ENCODE results near the gene TMEM269. TPM values are rescaled to one million over a fixed set of nuclear protein-coding genes. Genes with fewer than 3 reads are reported as not detected.

Gene TMEM269
- total RNA-seq, 8 experiments from 2014 or later: 0.10 to 2.3 (median 0.67) TPM

- WGBS, 10 experiments: 92 to 100% (median 96%) methylated on average over 1 to 4 of the region's 4 CpGs; no CpG with 5 or more reads in 4 of the 10 experiments
- no peak for ATAC-seq (replicated peaks in 6 of 8)
- H3K4me3 ChIP-seq: no peak overlapping the region
- H3K4me1 ChIP-seq (replicated peaks in 1 of 2): peaks cover 15 to 16% of the 10 kb centered on the region in 2 donors
- in situ Hi-C loops (cut with MboI; ENCODE audit: low pct_unique_long_range_greater_than_20kb in 2 of 9, low sequenced_read_pairs in 9 of 9, unreplicated experiment in 9 of 9): loop anchor here in 2 of 9 experiments (25.0 kb wide), 2 partner anchors 154 to 404 kb away; partner anchors contain the start of gene FOXJ3 (in 1 of the 2)
- H3K27ac ChIP-seq: no peak overlapping the region
Measured at GRCh38 chr1:42741706-42742105, 43.1 kb upstream of the TMEM269 start.

GRCh38 chr1:42742141-42742540 is 42.6 kb upstream of the TMEM269 start:
- ATAC-seq (replicated peaks in 6 of 8): no peak
- Histone ChIP-seq H3K4me3 (no peak overlapping the region), H3K4me1 (replicated peaks in 1 of 2) (peaks cover 16 to 17% of the 10 kb centered on the region in 2 donors), H3K27ac (no peak overlapping the region)
- WGBS, 10 experiments: 65 to 100% (median 88%) methylated on average over 1 to 7 of the region's 8 CpGs; no CpG with 5 or more reads in 3 of the 10 experiments
- in situ Hi-C loops (cut with MboI; ENCODE audit: low pct_unique_long_range_greater_than_20kb in 2 of 9, low sequenced_read_pairs in 9 of 9, unreplicated experiment in 9 of 9): loop anchor here in 2 of 9 experiments (25.0 kb wide), 2 partner anchors 155 to 405 kb away; partner anchors contain the start of gene FOXJ3 (in 1 of the 2)

- no peak overlapping the region for H3K4me3 ChIP-seq
- in situ Hi-C loops (cut with MboI; ENCODE audit: low pct_unique_long_range_greater_than_20kb in 2 of 9, low sequenced_read_pairs in 9 of 9, unreplicated experiment in 9 of 9): loop anchor here in 2 of 9 experiments (25.0 kb wide), 2 partner anchors 155 to 405 kb away; partner anchors contain the start of gene FOXJ3 (in 1 of the 2)
- H3K4me1 ChIP-seq (replicated peaks in 1 of 2): peaks cover 16 to 17% of the 10 kb centered on the region in 2 donors
- 60 to 100% (median 93%) methylated on average over 1 to 9 of the region's 9 CpGs; no CpG with 5 or more reads in 2 of the 10 experiments for WGBS, 10 experiments
- peak in 1 of 8 experiments; percentile 19 for ATAC-seq (replicated peaks in 6 of 8)
- no peak overlapping the region for H3K27ac ChIP-seq
Measured at GRCh38 chr1:42742617-42743316, 42.0 kb upstream of the TMEM269 start.

- in situ Hi-C loops (cut with MboI; ENCODE audit: low pct_unique_long_range_greater_than_20kb in 2 of 9, low sequenced_read_pairs in 9 of 9, unreplicated experiment in 9 of 9): loop anchor here in 2 of 9 experiments (25.0 kb wide), 2 partner anchors 156 to 406 kb away; partner anchors contain the start of gene FOXJ3 (in 1 of the 2)
- peak in 3 of 8 experiments; percentile 76 to 78 (median 77) for ATAC-seq (replicated peaks in 6 of 8)
- H3K27ac ChIP-seq: no peak overlapping the region
- H3K4me3 ChIP-seq: no peak overlapping the region
- 57 to 100% (median 80%) methylated on average over 1 to 18 of the region's 21 CpGs; no CpG with 5 or more reads in 1 of the 10 experiments for WGBS, 10 experiments
- H3K4me1 ChIP-seq (replicated peaks in 1 of 2): peaks cover 16 to 17% of the 10 kb centered on the region in 2 donors
Measured at GRCh38 chr1:42743317-42744147, 41.3 kb upstream of the TMEM269 start.

- Histone ChIP-seq H3K4me3 (no peak overlapping the region), H3K4me1 (replicated peaks in 1 of 2) (peaks cover 16 to 17% of the 10 kb centered on the region in 2 donors), H3K27ac (no peak overlapping the region)
- in situ Hi-C loops (cut with MboI; ENCODE audit: low pct_unique_long_range_greater_than_20kb in 2 of 9, low sequenced_read_pairs in 9 of 9, unreplicated experiment in 9 of 9): loop anchor here in 2 of 9 experiments (25.0 kb wide), 2 partner anchors 157 to 407 kb away; partner anchors contain the start of gene FOXJ3 (in 1 of the 2)
- 59 to 98% (median 89%) methylated on average over 1 to 9 of the region's 9 CpGs; no CpG with 5 or more reads in 3 of the 10 experiments for WGBS, 10 experiments
- no peak for ATAC-seq (replicated peaks in 6 of 8)
Measured at GRCh38 chr1:42744148-42744413, 40.7 kb upstream of the TMEM269 start.

GRCh38 chr1:42745851-42746250 is 38.9 kb upstream of the TMEM269 start:
- Histone ChIP-seq H3K27ac (no peak overlapping the region), H3K4me3 (no peak overlapping the region), H3K4me1 (replicated peaks in 1 of 2) (peaks cover 4 to 5% of the 10 kb centered on the region in 2 donors)
- 69 to 100% (median 93%) methylated on average over 1 to 8 of the region's 8 CpGs; no CpG with 5 or more reads in 4 of the 10 experiments for WGBS, 10 experiments
- in situ Hi-C loops (cut with MboI; ENCODE audit: low pct_unique_long_range_greater_than_20kb in 2 of 9, low sequenced_read_pairs in 9 of 9, unreplicated experiment in 9 of 9): loop anchor here in 3 of 9 experiments (5.0 to 25.0 kb wide), 3 partner anchors 159 to 409 kb away; partner anchors contain the start of gene FOXJ3 (in 1 of the 3)
- no peak for ATAC-seq (replicated peaks in 6 of 8)

- Histone ChIP-seq H3K4me3 (no peak overlapping the region), H3K27ac (no peak overlapping the region), H3K4me1 (replicated peaks in 1 of 2) (peaks cover 0 to 2% of the 10 kb centered on the region in 2 donors)
- peak in 5 of 8 experiments; percentile 6 to 24 (median 19) for ATAC-seq (replicated peaks in 6 of 8)
- in situ Hi-C loops (cut with MboI; ENCODE audit: low pct_unique_long_range_greater_than_20kb in 2 of 9, low sequenced_read_pairs in 9 of 9, unreplicated experiment in 9 of 9): loop anchor here in 3 of 9 experiments (5.0 to 25.0 kb wide), 3 partner anchors 159 to 409 kb away; partner anchors contain the start of gene FOXJ3 (in 1 of the 3)
- WGBS, 10 experiments: 90 to 100% (median 99%) methylated on average over 2 to 12 of the region's 12 CpGs; no CpG with 5 or more reads in 2 of the 10 experiments
Measured at GRCh38 chr1:42746436-42747105, 38.2 kb upstream of the TMEM269 start.

- in situ Hi-C loops (cut with MboI; ENCODE audit: low pct_unique_long_range_greater_than_20kb in 2 of 9, low sequenced_read_pairs in 9 of 9, unreplicated experiment in 9 of 9): loop anchor here in 3 of 9 experiments (5.0 to 25.0 kb wide), 3 partner anchors 160 to 410 kb away; partner anchors contain the start of gene FOXJ3 (in 1 of the 3)
- no peak overlapping the region for H3K4me3 ChIP-seq
- 21 to 73% (median 56%) methylated on average over 2 to 9 of the region's 14 CpGs; no CpG with 5 or more reads in 6 of the 10 experiments for WGBS, 10 experiments
- H3K4me1 ChIP-seq (replicated peaks in 1 of 2): peaks cover 0 to 2% of the 10 kb centered on the region in 2 donors
- no peak overlapping the region for H3K27ac ChIP-seq
- peak in 7 of 8 experiments; percentile 22 to 87 (median 79) for ATAC-seq (replicated peaks in 6 of 8)
Measured at GRCh38 chr1:42747125-42747524, 37.7 kb upstream of the TMEM269 start.

GRCh38 chr1:42748021-42748420 is 36.8 kb upstream of the TMEM269 start:
- H3K27ac ChIP-seq: no peak overlapping the region
- in situ Hi-C loops (cut with MboI; ENCODE audit: low pct_unique_long_range_greater_than_20kb in 2 of 9, low sequenced_read_pairs in 9 of 9, unreplicated experiment in 9 of 9): loop anchor here in 3 of 9 experiments (5.0 to 25.0 kb wide), 3 partner anchors 161 to 411 kb away; partner anchors contain the start of gene FOXJ3 (in 1 of the 3)
- no peak overlapping the region for H3K4me3 ChIP-seq
- H3K4me1 ChIP-seq (replicated peaks in 1 of 2): peaks cover 0 to 2% of the 10 kb centered on the region in 2 donors
- ATAC-seq (replicated peaks in 6 of 8): no peak
- WGBS, 10 experiments: 80 to 100% (median 100%) methylated on average over 1 to 4 of the region's 10 CpGs; no CpG with 5 or more reads in 7 of the 10 experiments

GRCh38 chr1:42748461-42749410 is 36.1 kb upstream of the TMEM269 start:
- in situ Hi-C loops (cut with MboI; ENCODE audit: low pct_unique_long_range_greater_than_20kb in 2 of 9, low sequenced_read_pairs in 9 of 9, unreplicated experiment in 9 of 9): loop anchor here in 3 of 9 experiments (5.0 to 25.0 kb wide), 3 partner anchors 161 to 411 kb away; partner anchors contain the start of gene FOXJ3 (in 1 of the 3)

GRCh38 chr1:42750041-42750440 is 34.8 kb upstream of the TMEM269 start:
- WGBS, 10 experiments: 93 to 100% (median 98%) methylated on average over 2 to 9 of the region's 12 CpGs; no CpG with 5 or more reads in 4 of the 10 experiments
- in situ Hi-C loops (cut with MboI; ENCODE audit: low pct_unique_long_range_greater_than_20kb in 2 of 9, low sequenced_read_pairs in 9 of 9, unreplicated experiment in 9 of 9): no loop called here
- H3K4me3 ChIP-seq: no peak overlapping the region
- ATAC-seq (replicated peaks in 6 of 8): no peak
- peaks cover 0 to 2% of the 10 kb centered on the region in 2 donors for H3K4me1 ChIP-seq (replicated peaks in 1 of 2)
- H3K27ac ChIP-seq: no peak overlapping the region

More at GRCh38 chr1:42748461-42749410, 36.1 kb upstream of the TMEM269 start:
- Histone ChIP-seq H3K4me1 (replicated peaks in 1 of 2) (peaks cover 0 to 2% of the 10 kb centered on the region in 2 donors), H3K27ac (no peak overlapping the region), H3K4me3 (no peak overlapping the region)
- 70 to 100% (median 92%) methylated on average over 1 to 13 of the region's 14 CpGs; no CpG with 5 or more reads in 3 of the 10 experiments for WGBS, 10 experiments
- no peak for ATAC-seq (replicated peaks in 6 of 8)
